Superior temporal gyrus (tissue), 1 donor: Measurements from ENCODE around the gene FRY.

Source experiments
- DNase-seq: peaks from one replicate; pipeline ENCODE4 v3.0.0-alpha.2; 2016; ENCODE audit errors: extremely low spot score

Gene FRY

GRCh38 chr13:32309312-32310133, 277.9 kb downstream of the FRY start:
- no peak for DNase-seq

GRCh38 chr13:32310134-32310706, 278.6 kb downstream of the FRY start:
- DNase-seq, result peak; percentile 81

DNA sequence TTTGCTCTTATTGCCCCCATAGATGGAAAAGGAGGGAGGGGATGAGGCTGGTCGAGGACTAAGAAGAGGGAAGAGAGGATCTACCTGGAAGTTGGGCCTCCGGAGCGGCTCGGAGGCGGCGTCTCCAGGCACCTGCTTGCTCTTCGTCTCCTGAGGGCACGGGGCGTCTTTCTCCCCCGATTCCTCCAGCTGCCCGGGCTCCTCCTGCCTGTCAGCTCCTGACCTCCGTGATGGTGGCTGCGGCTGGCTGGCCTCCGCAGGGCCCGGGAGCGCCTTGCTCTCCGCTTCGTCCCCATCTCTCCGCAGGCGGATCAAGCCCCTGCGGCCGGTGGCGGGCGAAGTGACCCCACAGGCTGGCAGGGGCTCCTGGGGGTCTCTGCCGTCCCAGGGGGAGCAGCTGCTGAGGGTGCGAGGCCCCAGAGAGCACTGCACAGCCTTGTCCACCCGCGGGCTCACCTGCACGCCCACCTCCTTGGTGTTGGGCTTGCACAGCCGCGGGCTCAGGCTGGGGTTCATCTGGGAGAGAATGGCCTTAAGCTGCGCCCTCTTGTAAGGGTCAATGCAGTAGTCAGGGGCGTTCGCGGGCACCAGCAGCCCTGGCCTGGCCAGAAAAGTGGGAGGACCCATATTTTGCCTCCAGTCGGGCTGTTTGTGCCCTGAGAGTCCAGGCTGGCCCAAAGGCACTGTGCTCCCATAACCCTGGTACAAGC, 279.8 kb downstream of the FRY start:
- DNase-seq, result no peak

- DNase-seq, result peak; percentile 38
Observed at GRCh38 chr13:32314271-32315237, 283.0 kb downstream of the FRY start.

- DNase-seq, result peak; percentile 91
Observed at GRCh38 chr13:32315238-32316027, 283.9 kb downstream of the FRY start, which contains the start of the genes BRCA2 and ZAR1L. TSS of gene BRCA2 (plus strand) at chr13:32315508. CDS start at chr13:32316461, 953 bp downstream. TSS of gene ZAR1L (minus strand) at chr13:32315363. CDS start at chr13:32311925, 3,438 bp downstream.

DNA sequence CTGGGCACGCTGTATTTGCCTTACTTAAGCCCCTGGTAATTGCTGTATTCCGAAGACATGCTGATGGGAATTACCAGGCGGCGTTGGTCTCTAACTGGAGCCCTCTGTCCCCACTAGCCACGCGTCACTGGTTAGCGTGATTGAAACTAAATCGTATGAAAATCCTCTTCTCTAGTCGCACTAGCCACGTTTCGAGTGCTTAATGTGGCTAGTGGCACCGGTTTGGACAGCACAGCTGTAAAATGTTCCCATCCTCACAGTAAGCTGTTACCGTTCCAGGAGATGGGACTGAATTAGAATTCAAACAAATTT, 284.4 kb downstream of the FRY start:
- DNase-seq, result no peak

DNA sequence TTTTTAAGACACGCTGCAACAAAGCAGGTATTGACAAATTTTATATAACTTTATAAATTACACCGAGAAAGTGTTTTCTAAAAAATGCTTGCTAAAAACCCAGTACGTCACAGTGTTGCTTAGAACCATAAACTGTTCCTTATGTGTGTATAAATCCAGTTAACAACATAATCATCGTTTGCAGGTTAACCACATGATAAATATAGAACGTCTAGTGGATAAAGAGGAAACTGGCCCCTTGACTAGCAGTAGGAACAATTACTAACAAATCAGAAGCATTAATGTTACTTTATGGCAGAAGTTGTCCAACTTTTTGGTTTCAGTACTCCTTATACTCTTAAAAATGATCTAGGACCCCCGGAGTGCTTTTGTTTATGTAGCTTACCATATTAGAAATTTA, 284.9 kb downstream of the FRY start:
- no peak for DNase-seq

GRCh38 chr13:32317716-32318465, 286.3 kb downstream of the FRY start:
- DNase-seq, result no peak

DNA sequence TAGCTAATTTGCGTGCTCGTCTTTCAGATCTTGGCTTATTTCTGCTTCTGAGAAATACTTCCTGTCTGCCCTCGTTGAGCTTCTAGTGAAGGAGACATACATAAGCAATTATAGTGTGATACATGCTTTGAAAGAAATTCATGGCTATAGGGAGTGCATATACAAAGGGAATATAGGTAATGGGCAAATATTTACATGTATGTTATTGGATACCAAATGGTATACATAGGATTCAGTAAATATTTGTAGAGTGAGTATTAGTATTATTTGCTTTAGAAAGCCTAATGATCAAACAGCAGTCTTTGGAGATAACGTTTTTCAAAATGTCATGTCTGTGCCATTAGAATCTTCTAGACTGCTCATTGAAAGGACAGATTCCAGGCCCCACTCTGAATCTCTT, 289.0 kb downstream of the FRY start:
- DNase-seq, result no peak

GRCh38 chr13:32323912-32324311, 292.3 kb downstream of the FRY start:
- no peak for DNase-seq

DNA sequence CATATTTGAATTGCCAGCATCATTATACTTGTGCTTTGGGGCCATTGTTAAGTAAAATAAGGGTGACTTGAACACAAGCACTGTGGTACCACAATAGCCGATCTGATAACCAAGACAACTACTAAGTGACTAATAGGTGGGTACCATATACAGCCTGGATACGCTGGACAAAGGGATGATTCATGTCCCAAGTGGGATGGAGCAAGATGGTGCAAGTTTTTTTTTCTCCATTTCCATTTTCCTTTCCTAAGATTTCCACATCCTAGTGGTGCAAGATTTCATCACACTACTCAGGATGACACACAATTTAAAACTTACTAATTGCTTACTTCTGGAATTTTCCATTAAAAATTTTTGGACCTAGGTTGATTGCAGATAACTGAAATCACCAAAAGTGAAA, 298.9 kb downstream of the FRY start:
- DNase-seq, result no peak

GRCh38 chr13:32334671-32335070, 303.1 kb downstream of the FRY start:
- no peak for DNase-seq

- no peak for DNase-seq
Observed at GRCh38 chr13:32340914-32341313, 309.3 kb downstream of the FRY start.

GRCh38 chr13:32347651-32348050, 316.1 kb downstream of the FRY start:
- no peak for DNase-seq
